MCF 10A (cell line): ENCODE results near the gene AUTS2. TPM values are rescaled to one million over a fixed set of nuclear protein-coding genes. Genes with fewer than 3 reads are reported as not detected.

Experiments used
- BruUV-seq: library from RNA; stranded (reverse); fragments of 400-500 nt; replicated peaks from 2 replicates; lab custom pipeline; 2021; lab: Mats Ljungman, UMichigan
- CTCF ChIA-PET: fragments of 300-600 bp; sonication (Branson Sonifier 250); formaldehyde crosslinking; extraction: SDS; loops from one replicate; lab custom pipeline; 2021; ENCODE audit warnings: antibody characterized with exemption, inconsistent platforms; lab: Yijun Ruan, JAX
- POLR2A ChIA-PET: fragments of 300-600, 350-650 bp; sonication (Branson Sonifier 250); formaldehyde crosslinking; extraction: SDS; loops from one replicate; lab custom pipeline; 2020; ENCODE audit warnings: antibody characterized with exemption, inconsistent platforms; lab: Yijun Ruan, JAX
- DNase-seq: peaks from one replicate; pipeline ENCODE4 v3.0.0-alpha.2; 2018; ENCODE audit not compliant: unreplicated experiment
- H3K27ac Mint-ChIP-seq: one replicate; pipeline ENCODE4 v1.8.0; 2022; ENCODE audit warnings: mild to moderate bottlenecking, low read depth, mixed read lengths; ENCODE audit not compliant: unreplicated experiment
- H3K27me3 Mint-ChIP-seq: one replicate; pipeline ENCODE4 v1.8.0; 2022; ENCODE audit warnings: mixed read lengths; ENCODE audit not compliant: insufficient read depth, unreplicated experiment
- H3K36me3 Mint-ChIP-seq: one replicate; pipeline ENCODE4 v1.8.0; 2022; ENCODE audit warnings: mild to moderate bottlenecking, moderate library complexity, mixed read lengths; ENCODE audit not compliant: insufficient read depth, unreplicated experiment
- H3K4me1 Mint-ChIP-seq: one replicate; pipeline ENCODE4 v1.8.0; 2022; ENCODE audit warnings: mixed read lengths; ENCODE audit not compliant: insufficient read depth, unreplicated experiment
- H3K4me3 Mint-ChIP-seq: one replicate; pipeline ENCODE4 v1.8.0; 2022; ENCODE audit warnings: mild to moderate bottlenecking, moderate library complexity, mixed read lengths; ENCODE audit not compliant: unreplicated experiment
- H3K9me3 Mint-ChIP-seq: one replicate; pipeline ENCODE4 v1.8.0; 2022; ENCODE audit warnings: mixed read lengths; ENCODE audit not compliant: unreplicated experiment
- CTCF ChIP-seq: fragments of 200-600 bp; IDR thresholded peaks from one replicate; pipeline ENCODE4 v1.8.0; 2022; ENCODE audit warnings: antibody characterized with exemption, mild to moderate bottlenecking; ENCODE audit not compliant: unreplicated experiment
- intact Hi-C: fragments of 100-400 bp; cut with micrococcal nuclease; formaldehyde crosslinking; loops from 2 replicates; pipeline ENCODE4 v1.14.1; 2022
- total RNA-seq: library from RNA; stranded (reverse); gene quantifications from 2 replicates; pipeline ENCODE4 v1.2.3, GENCODE V29; 2022

The AUTS2 gene
- total RNA-seq, 1 experiment from 2014 or later, result 1.3 TPM

- H3K27me3 Mint-ChIP-seq, result no peaks in the 10 kb centered on the region
- no peak overlapping the region for H3K27ac Mint-ChIP-seq
- no peak overlapping the region for H3K4me3 Mint-ChIP-seq
- ChIA-PET POLR2A (no interaction called here), CTCF (interaction anchor here (0.7 to 1.4 kb wide), 2 partner anchors 12 to 15 kb away, joined by 3 read pairs; no protein-coding TSS in a partner anchor)
- no peak for DNase-seq
- H3K9me3 Mint-ChIP-seq, result peaks cover 18% of the 10 kb centered on the region
- no peaks in the 10 kb centered on the region for H3K36me3 Mint-ChIP-seq
- intact Hi-C loops, result no loop called here
- peaks cover 1% of the 10 kb centered on the region for H3K4me1 Mint-ChIP-seq
- BruUV-seq, result no TSS peak
- TF ChIP-seq CTCF, result no peak
Measured at GRCh38 chr7:70730451-70731110, 1132.3 kb downstream of the AUTS2 start.

GRCh38 chr7:70733090-70733489 lies 1134.8 kb downstream of the AUTS2 start:
- ChIA-PET CTCF (no interaction called here), POLR2A (no interaction called here)
- no peaks in the 10 kb centered on the region for H3K36me3 Mint-ChIP-seq
- no TSS peak for BruUV-seq
- intact Hi-C loops, result no loop called here
- DNase-seq, result no peak
- peaks cover 23% of the 10 kb centered on the region for H3K9me3 Mint-ChIP-seq
- no peaks in the 10 kb centered on the region for H3K27me3 Mint-ChIP-seq
- H3K4me1 Mint-ChIP-seq, result peaks cover 10% of the 10 kb centered on the region
- TF ChIP-seq CTCF, result no peak
- no peak overlapping the region for H3K27ac Mint-ChIP-seq
- no peak overlapping the region for H3K4me3 Mint-ChIP-seq

GRCh38 chr7:70734411-70734810 lies 1136.1 kb downstream of the AUTS2 start:
- H3K27ac Mint-ChIP-seq, result no peak overlapping the region
- DNase-seq, result no peak
- H3K4me3 Mint-ChIP-seq, result no peak overlapping the region
- TF ChIP-seq CTCF, result no peak
- POLR2A ChIA-PET, result interaction anchor here (0.9 kb wide), 1 partner anchor 159 kb away, joined by 3 read pairs; no protein-coding TSS in a partner anchor
- intact Hi-C loops, result no loop called here
- CTCF ChIA-PET, result no interaction called here
- BruUV-seq, result no TSS peak
- H3K27me3 Mint-ChIP-seq, result no peaks in the 10 kb centered on the region
- peaks cover 17% of the 10 kb centered on the region for H3K9me3 Mint-ChIP-seq
- peaks cover 10% of the 10 kb centered on the region for H3K4me1 Mint-ChIP-seq
- H3K36me3 Mint-ChIP-seq, result peaks cover 5% of the 10 kb centered on the region

GRCh38 chr7:70735313-70735712 lies 1137.0 kb downstream of the AUTS2 start:
- BruUV-seq, result no TSS peak
- peaks cover 10% of the 10 kb centered on the region for H3K4me1 Mint-ChIP-seq
- H3K9me3 Mint-ChIP-seq, result peaks cover 15% of the 10 kb centered on the region
- no peak for TF ChIP-seq CTCF
- DNase-seq, result no peak
- CTCF ChIA-PET, result no interaction called here
- POLR2A ChIA-PET, result interaction anchor here (0.9 kb wide), 1 partner anchor 160 kb away, joined by 3 read pairs; no protein-coding TSS in a partner anchor
- peaks cover 5% of the 10 kb centered on the region for H3K36me3 Mint-ChIP-seq
- H3K27me3 Mint-ChIP-seq, result no peaks in the 10 kb centered on the region
- H3K27ac Mint-ChIP-seq, result no peak overlapping the region
- intact Hi-C loops, result loop anchor here (5.0 kb wide), 1 partner anchor 92 kb away; no protein-coding TSS in a partner anchor
- H3K4me3 Mint-ChIP-seq, result no peak overlapping the region
